GM10266 (cell line): ENCODE results near the gene TRIM32.

Source experiments
- DNase-seq: peaks from one replicate; pipeline ENCODE4 v3.0.0; 2012; ENCODE audit errors: extremely low spot score
- TF ChIP-seq, protein P1 (sequence below): IDR thresholded peaks from 2 replicates; pipeline ENCODE4 v1.5.1; 2012; ENCODE audit warnings: mild to moderate bottlenecking, low read depth; ENCODE audit not compliant: control insufficient read depth, insufficient read depth; ENCODE audit errors: missing control alignments

TRIM32 gene

DNA sequence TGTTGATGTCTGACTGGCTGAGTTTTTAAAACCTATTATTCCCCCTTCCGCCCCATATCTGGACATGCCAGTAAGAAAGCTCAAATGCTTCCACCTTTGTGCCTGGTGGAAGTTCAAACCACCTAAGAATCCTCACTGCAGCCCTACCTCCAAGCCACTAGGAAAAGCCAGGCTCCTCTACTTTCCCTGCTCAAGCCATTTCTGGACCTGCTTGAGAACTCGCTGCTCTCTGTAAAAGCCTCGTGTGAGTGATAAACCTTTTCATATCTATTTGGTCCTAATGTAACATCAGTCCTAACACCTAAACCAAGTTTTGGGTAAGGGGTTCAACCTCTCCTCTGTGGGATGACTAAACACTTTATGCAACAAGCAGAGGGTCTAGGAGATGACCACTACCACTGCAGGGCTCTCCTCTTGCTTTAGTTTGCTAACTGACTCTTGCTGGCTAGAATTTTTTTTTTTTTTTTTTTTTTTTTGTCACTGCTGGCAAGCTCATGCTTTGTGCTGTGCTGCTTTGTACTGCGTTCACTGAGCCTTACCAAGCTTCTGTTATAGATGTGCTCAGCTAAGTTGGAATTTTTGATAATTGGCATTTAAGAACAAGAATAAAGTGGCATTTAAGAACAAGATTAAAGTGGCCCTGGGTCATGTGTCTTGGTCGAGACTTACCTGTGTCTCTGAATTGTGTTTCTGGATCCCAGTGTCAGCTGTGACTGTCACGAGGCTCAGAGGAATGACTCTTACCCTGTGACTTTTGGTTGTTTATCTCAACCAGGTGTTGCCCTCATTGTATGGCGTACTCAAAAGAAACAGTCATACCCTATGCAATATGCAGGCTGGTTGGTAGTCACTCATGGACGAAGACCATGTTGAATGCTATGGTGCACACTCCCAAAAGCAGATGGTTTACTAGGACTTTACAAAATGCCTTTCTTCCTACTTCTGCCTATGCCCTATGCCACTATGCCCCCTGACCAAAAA lies 19.5 kb downstream of the TRIM32 start:
- DNase-seq: no peak
- TF ChIP-seq, protein P1, sequence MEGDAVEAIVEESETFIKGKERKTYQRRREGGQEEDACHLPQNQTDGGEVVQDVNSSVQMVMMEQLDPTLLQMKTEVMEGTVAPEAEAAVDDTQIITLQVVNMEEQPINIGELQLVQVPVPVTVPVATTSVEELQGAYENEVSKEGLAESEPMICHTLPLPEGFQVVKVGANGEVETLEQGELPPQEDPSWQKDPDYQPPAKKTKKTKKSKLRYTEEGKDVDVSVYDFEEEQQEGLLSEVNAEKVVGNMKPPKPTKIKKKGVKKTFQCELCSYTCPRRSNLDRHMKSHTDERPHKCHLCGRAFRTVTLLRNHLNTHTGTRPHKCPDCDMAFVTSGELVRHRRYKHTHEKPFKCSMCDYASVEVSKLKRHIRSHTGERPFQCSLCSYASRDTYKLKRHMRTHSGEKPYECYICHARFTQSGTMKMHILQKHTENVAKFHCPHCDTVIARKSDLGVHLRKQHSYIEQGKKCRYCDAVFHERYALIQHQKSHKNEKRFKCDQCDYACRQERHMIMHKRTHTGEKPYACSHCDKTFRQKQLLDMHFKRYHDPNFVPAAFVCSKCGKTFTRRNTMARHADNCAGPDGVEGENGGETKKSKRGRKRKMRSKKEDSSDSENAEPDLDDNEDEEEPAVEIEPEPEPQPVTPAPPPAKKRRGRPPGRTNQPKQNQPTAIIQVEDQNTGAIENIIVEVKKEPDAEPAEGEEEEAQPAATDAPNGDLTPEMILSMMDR: no peak

DNA sequence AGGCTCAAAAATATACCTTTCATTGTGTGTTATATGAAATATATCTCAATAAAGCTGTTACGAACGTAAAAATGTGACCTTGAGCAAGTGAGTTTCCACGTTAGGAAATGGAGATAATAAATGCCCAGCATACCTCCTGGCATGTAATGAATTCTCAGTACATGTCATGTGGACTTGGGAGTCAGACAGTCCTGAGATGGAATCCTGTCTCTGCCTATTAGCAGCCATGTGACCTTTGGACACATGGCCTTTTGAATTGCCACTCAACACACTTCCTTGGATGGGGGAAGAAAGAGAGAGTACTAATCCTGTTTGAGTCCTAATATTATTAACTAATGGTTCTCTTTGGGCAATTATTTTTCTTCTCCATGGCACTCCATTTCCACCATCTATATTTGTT lies 25.7 kb downstream of the TRIM32 start:
- no peak for DNase-seq
- TF ChIP-seq, protein P1: no peak

DNA sequence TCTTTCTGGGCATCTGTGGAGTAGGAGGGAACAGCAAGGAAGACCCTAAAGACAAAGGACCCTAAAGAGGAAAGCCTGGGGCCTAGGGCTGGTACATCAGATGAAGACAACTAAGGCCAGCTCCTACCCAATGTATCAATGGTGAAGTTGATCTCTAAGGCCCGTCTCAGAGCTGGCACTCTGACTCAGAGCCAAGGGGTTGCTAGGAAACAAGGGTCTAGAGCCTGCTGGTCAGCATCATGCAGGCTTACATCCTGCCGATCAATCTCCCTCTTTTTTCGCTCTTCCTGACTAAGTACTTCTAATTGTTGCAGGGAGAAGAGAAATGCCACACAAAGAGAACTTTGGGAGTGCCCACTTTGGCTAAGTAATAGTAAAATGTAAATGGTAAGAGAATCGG lies 26.2 kb downstream of the TRIM32 start:
- TF ChIP-seq, protein P1: no peak
- no peak for DNase-seq

DNA sequence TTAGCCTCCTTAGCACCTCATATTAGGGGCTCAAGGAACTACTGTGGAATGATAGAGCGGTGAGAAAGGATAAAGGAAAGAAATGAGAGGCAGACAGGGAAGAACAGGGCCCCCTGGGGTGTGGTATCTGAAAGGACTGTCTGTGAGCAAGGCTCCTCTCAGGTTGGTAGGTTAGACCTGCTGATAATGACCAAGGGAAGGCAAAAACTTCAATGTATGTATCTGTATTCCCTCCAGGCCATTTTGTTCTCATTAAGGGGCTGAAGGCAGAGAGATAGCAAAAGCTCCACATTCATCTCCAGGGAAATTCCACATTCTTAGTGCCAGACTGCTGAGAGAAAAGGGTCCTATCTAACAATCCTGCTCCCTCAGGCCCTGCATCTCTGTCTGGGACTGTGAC lies 28.6 kb downstream of the TRIM32 start:
- TF ChIP-seq, protein P1: no peak
- DNase-seq: no peak

DNA sequence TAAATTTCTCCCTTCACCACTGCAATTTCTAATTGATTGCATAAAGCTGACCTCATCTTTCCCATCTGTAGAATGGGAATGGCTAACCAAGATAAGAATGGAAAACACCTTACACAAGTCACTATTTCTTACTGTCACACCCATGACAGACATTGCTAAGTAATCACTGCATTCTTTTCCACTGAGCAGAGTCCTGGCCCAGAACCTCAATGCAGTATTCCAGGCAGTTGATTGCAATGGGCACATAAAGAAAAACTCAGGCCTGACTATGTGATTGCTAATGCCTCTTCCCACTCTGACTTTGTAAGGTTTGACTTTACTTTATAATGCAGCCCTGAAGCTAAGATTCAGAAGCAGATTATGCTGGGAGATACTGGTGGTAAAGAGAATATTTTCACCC lies 29.3 kb downstream of the TRIM32 start:
- TF ChIP-seq, protein P1: no peak
- DNase-seq: no peak

DNA sequence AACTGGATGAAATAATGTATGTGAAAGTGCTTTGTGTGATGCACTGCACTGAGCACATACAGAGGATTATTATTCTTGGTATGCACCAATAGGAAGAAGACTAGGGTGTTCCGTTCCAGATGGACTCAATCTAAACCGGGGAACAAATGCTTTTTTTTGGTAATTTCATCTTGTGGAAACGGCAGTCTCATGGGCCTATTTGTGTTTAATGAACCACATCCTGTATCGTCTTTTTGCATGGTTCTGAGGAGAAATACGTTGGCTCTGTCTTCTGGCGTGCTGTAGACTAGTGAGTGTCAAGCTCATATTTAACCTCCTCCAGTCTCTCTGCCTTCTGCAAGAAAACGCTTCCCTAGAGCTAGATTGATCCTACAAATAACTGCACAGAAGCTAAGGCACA lies 30.0 kb downstream of the TRIM32 start:
- DNase-seq: no peak
- TF ChIP-seq, protein P1: no peak

DNA sequence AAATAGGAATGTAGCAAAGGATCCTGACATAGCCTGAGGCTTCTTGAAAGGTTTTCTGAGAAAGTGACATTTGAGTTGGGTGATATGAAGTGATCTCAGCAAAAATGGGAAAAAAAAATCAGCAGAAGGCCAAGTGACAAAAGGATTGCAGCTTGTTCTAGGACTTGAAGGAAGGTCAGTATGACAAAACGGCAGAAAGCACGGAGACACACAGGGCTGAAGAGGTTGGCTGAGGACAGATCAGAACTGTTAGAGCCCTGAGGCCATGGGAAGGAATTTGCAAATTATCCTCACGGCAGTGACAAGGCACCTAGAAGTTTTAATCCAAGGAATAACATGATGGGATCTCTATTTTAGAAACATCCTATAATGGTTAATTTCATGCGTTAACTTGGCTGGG lies 31.0 kb downstream of the TRIM32 start:
- TF ChIP-seq, protein P1: no peak
- no peak for DNase-seq
